HEK293 (cell line): Measurements from ENCODE around the gene TBX10.
A peak's percentile ranks its signal among the peaks of the same experiment; 100 is the strongest.
"Not testable (repeated sequence)": the region's sequence is repeated elsewhere in the genome, so short reads cannot be mapped to it uniquely, and the experiment has no call there.

Experiments used
- CTCF ChIA-PET: fragments of 350-600 bp; formaldehyde crosslinking; extraction: SDS; loops from one replicate; lab custom pipeline; 2021; ENCODE audit warnings: antibody characterized with exemption; lab: Yijun Ruan, JAX
- POLR2A ChIA-PET: fragments of 300-600 bp; formaldehyde crosslinking; extraction: SDS; loops from one replicate; lab custom pipeline; 2020; ENCODE audit warnings: antibody characterized with exemption, inconsistent platforms; lab: Yijun Ruan, JAX
- H3K27ac ChIP-seq: fragments of 200-500 bp; sonication (Bioruptor generic); 2 replicates; pipeline ENCODE4 v1.5.1; 2014; ENCODE audit warnings: low read depth, low read length, control low read depth, inconsistent platforms; ENCODE audit errors: extremely low read depth
- H3K36me3 ChIP-seq, 2 experiments: fragments of 200-500 bp in 1 of 2; sonication (Bioruptor generic) in 1 of 2; 1 replicate in 1 of 2; 2 replicates in 1 of 2; pipeline ENCODE4 v1.5.1; 2014 to 2017; ENCODE audit warnings: inconsistent platforms in 2 of 2, low read length in 2 of 2; ENCODE audit not compliant: control insufficient read depth in 2 of 2, insufficient read depth in 1 of 2
- H3K4me1 ChIP-seq: fragments of 200-500 bp; sonication (Bioruptor generic); 2 replicates; pipeline ENCODE4 v1.5.1; 2014; ENCODE audit warnings: mild to moderate bottlenecking, low read length, inconsistent platforms; ENCODE audit not compliant: control insufficient read depth, insufficient read depth
- H3K4me3 ChIP-seq: 2 replicates; pipeline ENCODE4 v1.5.1; 2011; ENCODE audit warnings: low read depth, mild to moderate bottlenecking, control low read depth, low read length, moderate library complexity
- H3K9me3 ChIP-seq: fragments of 200-500 bp; sonication (Bioruptor generic); 2 replicates; pipeline ENCODE4 v1.5.1; 2014; ENCODE audit warnings: low read depth, low read length, inconsistent platforms; ENCODE audit not compliant: control insufficient read depth, insufficient read depth
- ELK4 ChIP-seq: IDR thresholded peaks from 2 replicates; pipeline ENCODE4 v1.6.1; 2011; ENCODE audit warnings: mild to moderate bottlenecking, low read depth, low read length, borderline replicate concordance
- MZF1 ChIP-seq: fragments of 450-650 bp; formaldehyde crosslinking; IDR thresholded peaks from 2 replicates; pipeline ENCODE4 v1.5.1; 2017; ENCODE audit warnings: missing biosample characterization, missing genetic modification characterization, borderline replicate concordance
- ZBTB1 ChIP-seq: fragments of 450-650 bp; formaldehyde crosslinking; IDR thresholded peaks from 2 replicates; pipeline ENCODE4 v1.5.1; 2016; ENCODE audit warnings: missing biosample characterization, missing genetic modification characterization
- ZBTB17 ChIP-seq: fragments of 450-650 bp; formaldehyde crosslinking; IDR thresholded peaks from 2 replicates; pipeline ENCODE4 v1.5.1; 2016; ENCODE audit warnings: missing biosample characterization, missing genetic modification characterization
- ZNF211 ChIP-seq: fragments of 450-650 bp; formaldehyde crosslinking; IDR thresholded peaks from 2 replicates; pipeline ENCODE4 v1.5.1; 2016; ENCODE audit warnings: low read depth, missing biosample characterization, missing genetic modification characterization
- ZNF335 ChIP-seq: fragments of 450-650 bp; formaldehyde crosslinking; conservative IDR thresholded peaks from 2 replicates; pipeline ENCODE4 v1.5.1; 2016; ENCODE audit warnings: missing biosample characterization, missing genetic modification characterization
- ZNF394 ChIP-seq: fragments of 450-650 bp; formaldehyde crosslinking; IDR thresholded peaks from 2 replicates; pipeline ENCODE4 v1.5.1; 2016; ENCODE audit warnings: missing biosample characterization, missing genetic modification characterization, mild to moderate bottlenecking, moderate library complexity, borderline replicate concordance
- ZNF514 ChIP-seq: fragments of 450-650 bp; formaldehyde crosslinking; IDR thresholded peaks from 2 replicates; pipeline ENCODE4 v1.5.1; 2016; ENCODE audit warnings: missing biosample characterization, missing genetic modification characterization
- ZNF623 ChIP-seq: fragments of 450-650 bp; formaldehyde crosslinking; IDR thresholded peaks from 2 replicates; pipeline ENCODE4 v1.5.1; 2016; ENCODE audit warnings: missing biosample characterization, missing genetic modification characterization
- ZNF626 ChIP-seq: fragments of 450-650 bp; sonication (Bioruptor Pico); formaldehyde crosslinking; IDR thresholded peaks from 2 replicates; pipeline ENCODE4 v1.5.1; 2018; ENCODE audit warnings: missing biosample characterization, missing genetic modification characterization, inconsistent platforms
- ZNF658 ChIP-seq: fragments of 450-650 bp; formaldehyde crosslinking; IDR thresholded peaks from 2 replicates; pipeline ENCODE4; 2016; ENCODE audit warnings: missing biosample characterization, missing genetic modification characterization
- ZSCAN30 ChIP-seq: fragments of 450-650 bp; IDR thresholded peaks from 2 replicates; pipeline ENCODE4 v1.5.1; 2018; ENCODE audit warnings: missing biosample characterization, mild to moderate bottlenecking, missing genetic modification characterization, moderate library complexity
- TF ChIP-seq, protein P1 (sequence below): fragments of 450-650 bp; formaldehyde crosslinking; IDR thresholded peaks from 2 replicates; pipeline ENCODE4 v1.5.1; 2016; ENCODE audit warnings: missing biosample characterization, missing genetic modification characterization
- TF ChIP-seq, protein P2 (sequence below): fragments of 450-650 bp; formaldehyde crosslinking; IDR thresholded peaks from 2 replicates; pipeline ENCODE4 v1.5.1; 2016; ENCODE audit warnings: missing biosample characterization, missing genetic modification characterization
- TF ChIP-seq, protein P3 (sequence below): fragments of 450-650 bp; formaldehyde crosslinking; IDR thresholded peaks from 2 replicates; pipeline ENCODE4 v1.5.1; 2016; ENCODE audit warnings: missing biosample characterization, missing genetic modification characterization

TBX10 gene

GRCh38 chr11:67605231-67606011, 34.1 kb downstream of the TBX10 start:
- TF ChIP-seq, protein P1, sequence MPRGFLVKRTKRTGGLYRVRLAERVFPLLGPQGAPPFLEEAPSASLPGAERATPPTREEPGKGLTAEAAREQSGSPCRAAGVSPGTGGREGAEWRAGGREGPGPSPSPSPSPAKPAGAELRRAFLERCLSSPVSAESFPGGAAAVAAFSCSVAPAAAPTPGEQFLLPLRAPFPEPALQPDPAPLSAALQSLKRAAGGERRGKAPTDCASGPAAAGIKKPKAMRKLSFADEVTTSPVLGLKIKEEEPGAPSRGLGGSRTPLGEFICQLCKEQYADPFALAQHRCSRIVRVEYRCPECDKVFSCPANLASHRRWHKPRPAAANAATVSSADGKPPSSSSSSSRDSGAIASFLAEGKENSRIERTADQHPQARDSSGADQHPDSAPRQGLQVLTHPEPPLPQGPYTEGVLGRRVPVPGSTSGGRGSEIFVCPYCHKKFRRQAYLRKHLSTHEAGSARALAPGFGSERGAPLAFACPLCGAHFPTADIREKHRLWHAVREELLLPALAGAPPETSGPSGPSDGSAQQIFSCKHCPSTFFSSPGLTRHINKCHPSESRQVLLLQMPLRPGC, result no peak
- TF ChIP-seq ZNF335 (tag by site-specific recombination) (no peak), ZNF626 (tag by site-specific recombination) (no peak), ZBTB1 (no peak)
- CTCF ChIA-PET, result no interaction called here

GRCh38 chr11:67604815-67605214, 34.7 kb downstream of the TBX10 start:
- Histone ChIP-seq H3K36me3 (peaks cover 0 to 16% of the 10 kb centered on the region in 2 experiments; a peak in 1 of 3 replicates), H3K9me3 (no peaks in the 10 kb centered on the region), H3K4me1 (no peaks in the 10 kb centered on the region), H3K4me3 (no peak overlapping the region), H3K27ac (no peak overlapping the region)
- ChIA-PET CTCF (interaction anchor here (0.8 to 0.9 kb wide), 2 partner anchors 9 to 32 kb away, joined by 3 to 5 read pairs; no protein-coding TSS in a partner anchor), POLR2A (no interaction called here)
- TF ChIP-seq ZNF211 (tag by site-specific recombination) (no peak), ZBTB17 (tag by site-specific recombination) (0 out of 2 replicates have a peak, but pooled peaks have one; percentile 15)

More at GRCh38 chr11:67605231-67606011, 34.1 kb downstream of the TBX10 start:
- H3K9me3 ChIP-seq, result no peaks in the 10 kb centered on the region
- H3K27ac ChIP-seq, result no peak overlapping the region
- POLR2A ChIA-PET, result interaction anchor here (0.6 kb wide), 1 partner anchor 34 kb away, joined by 3 read pairs; no protein-coding TSS in a partner anchor
- peaks cover 0 to 21% of the 10 kb centered on the region in 2 experiments; a peak in 1 of 3 replicates for H3K36me3 ChIP-seq
- no peaks in the 10 kb centered on the region for H3K4me1 ChIP-seq
- no peak overlapping the region for H3K4me3 ChIP-seq

- CTCF ChIA-PET, result interaction anchor here (0.8 to 0.9 kb wide), 2 partner anchors 9 to 31 kb away, joined by 3 to 5 read pairs; no protein-coding TSS in a partner anchor
- H3K4me1 ChIP-seq, POLR2A ChIA-PET, H3K9me3 ChIP-seq, H3K27ac ChIP-seq, H3K4me3 ChIP-seq: not testable (repeated sequence)
- H3K36me3 ChIP-seq, result peaks cover 0 to 10% of the 10 kb centered on the region in 2 experiments; a peak in 1 of 3 replicates
Observed at GRCh38 chr11:67604119-67604518, 35.4 kb downstream of the TBX10 start.

GRCh38 chr11:67601098-67601497, 38.5 kb downstream of the TBX10 start:
- Histone ChIP-seq H3K9me3 (no peaks in the 10 kb centered on the region), H3K4me1 (no peaks in the 10 kb centered on the region), H3K27ac (no peak overlapping the region), H3K4me3 (no peak overlapping the region), H3K36me3 (no peaks in the 10 kb centered on the region)
- ChIA-PET POLR2A (no interaction called here), CTCF (no interaction called here)
- TF ChIP-seq MZF1 (tag by site-specific recombination), result no peak
- no peak for TF ChIP-seq ZNF514
- no peak for TF ChIP-seq ZNF623 (tag by site-specific recombination)
- no peak for TF ChIP-seq ZSCAN30 (tag by site-specific recombination)
- TF ChIP-seq, protein P2, sequence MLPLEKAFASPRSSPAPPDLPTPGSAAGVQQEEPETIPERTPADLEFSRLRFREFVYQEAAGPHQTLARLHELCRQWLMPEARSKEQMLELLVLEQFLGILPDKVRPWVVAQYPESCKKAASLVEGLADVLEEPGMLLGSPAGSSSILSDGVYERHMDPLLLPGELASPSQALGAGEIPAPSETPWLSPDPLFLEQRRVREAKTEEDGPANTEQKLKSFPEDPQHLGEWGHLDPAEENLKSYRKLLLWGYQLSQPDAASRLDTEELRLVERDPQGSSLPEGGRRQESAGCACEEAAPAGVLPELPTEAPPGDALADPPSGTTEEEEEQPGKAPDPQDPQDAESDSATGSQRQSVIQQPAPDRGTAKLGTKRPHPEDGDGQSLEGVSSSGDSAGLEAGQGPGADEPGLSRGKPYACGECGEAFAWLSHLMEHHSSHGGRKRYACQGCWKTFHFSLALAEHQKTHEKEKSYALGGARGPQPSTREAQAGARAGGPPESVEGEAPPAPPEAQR (tag by site-specific recombination), result no peak
- no peak for TF ChIP-seq ZNF658 (tag by site-specific recombination)
- no peak for TF ChIP-seq ELK4
- TF ChIP-seq, protein P3, sequence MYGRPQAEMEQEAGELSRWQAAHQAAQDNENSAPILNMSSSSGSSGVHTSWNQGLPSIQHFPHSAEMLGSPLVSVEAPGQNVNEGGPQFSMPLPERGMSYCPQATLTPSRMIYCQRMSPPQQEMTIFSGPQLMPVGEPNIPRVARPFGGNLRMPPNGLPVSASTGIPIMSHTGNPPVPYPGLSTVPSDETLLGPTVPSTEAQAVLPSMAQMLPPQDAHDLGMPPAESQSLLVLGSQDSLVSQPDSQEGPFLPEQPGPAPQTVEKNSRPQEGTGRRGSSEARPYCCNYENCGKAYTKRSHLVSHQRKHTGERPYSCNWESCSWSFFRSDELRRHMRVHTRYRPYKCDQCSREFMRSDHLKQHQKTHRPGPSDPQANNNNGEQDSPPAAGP (tag by site-specific recombination), result no peak
- TF ChIP-seq ZNF394 (tag by site-specific recombination), result no peak
